ENCODE measurements around the gene OTOL1. TPM values are rescaled to one million over a fixed set of nuclear protein-coding genes. Genes with fewer than 3 reads are reported as not detected.

Gene OTOL1
- total and polyA plus RNA-seq, 10 of the 15 experiments (the other 5 are each of a cell fraction or from before 2014, with no cell fraction given): not detected

DNA sequence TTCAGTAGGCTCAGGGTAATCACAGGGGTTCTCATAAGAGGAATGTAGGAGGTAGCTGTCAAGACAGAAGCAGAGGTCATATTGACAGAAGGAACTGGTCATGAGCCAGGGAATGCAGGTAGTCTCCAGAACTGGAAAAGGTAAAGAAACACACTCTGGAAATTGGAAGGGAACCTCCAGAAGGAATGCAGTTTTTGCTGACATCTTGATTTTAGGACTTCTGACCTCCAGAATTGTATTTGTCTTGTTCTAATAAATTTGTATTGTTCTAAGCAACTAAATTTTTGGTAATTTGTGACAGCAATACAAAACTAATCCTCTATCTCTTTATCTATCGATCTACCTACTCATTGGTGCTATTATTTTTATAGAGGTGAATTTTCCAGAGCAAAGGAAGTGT is 49.2 kb downstream of the OTOL1 start (continued):
- TF ChIP-seq, protein P1, sequence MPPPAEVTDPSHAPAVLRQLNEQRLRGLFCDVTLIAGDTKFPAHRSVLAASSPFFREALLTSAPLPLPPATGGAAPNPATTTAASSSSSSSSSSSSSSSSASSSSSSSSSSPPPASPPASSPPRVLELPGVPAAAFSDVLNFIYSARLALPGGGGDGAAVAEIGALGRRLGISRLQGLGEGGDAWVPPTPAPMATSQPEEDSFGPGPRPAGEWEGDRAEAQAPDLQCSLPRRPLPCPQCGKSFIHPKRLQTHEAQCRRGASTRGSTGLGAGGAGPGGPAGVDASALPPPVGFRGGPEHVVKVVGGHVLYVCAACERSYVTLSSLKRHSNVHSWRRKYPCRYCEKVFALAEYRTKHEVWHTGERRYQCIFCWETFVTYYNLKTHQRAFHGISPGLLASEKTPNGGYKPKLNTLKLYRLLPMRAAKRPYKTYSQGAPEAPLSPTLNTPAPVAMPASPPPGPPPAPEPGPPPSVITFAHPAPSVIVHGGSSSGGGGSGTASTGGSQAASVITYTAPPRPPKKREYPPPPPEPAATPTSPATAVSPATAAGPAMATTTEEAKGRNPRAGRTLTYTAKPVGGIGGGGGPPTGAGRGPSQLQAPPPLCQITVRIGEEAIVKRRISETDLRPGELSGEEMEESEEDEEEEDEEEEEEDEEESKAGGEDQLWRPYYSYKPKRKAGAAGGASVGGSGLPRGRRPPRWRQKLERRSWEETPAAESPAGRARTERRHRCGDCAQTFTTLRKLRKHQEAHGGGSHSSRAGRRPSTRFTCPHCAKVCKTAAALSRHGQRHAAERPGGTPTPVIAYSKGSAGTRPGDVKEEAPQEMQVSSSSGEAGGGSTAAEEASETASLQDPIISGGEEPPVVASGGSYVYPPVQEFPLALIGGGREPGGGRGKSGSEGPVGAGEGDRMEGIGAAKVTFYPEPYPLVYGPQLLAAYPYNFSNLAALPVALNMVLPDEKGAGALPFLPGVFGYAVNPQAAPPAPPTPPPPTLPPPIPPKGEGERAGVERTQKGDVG (CRISPR knock-in tag; IDR thresholded peaks at IDR 0.05): no peak
- TF ChIP-seq IKZF1 (conservative IDR thresholded peaks at IDR 0.05) (no peak), POU2F2 (IDR thresholded peaks at IDR 0.05; ENCODE audit: borderline replicate concordance, low read depth, low read length) (no peak), BCL11A (IDR thresholded peaks at IDR 0.05; ENCODE audit: low read depth, low read length) (no peak), LARP7 (IDR thresholded peaks at IDR 0.05) (no peak)
- TF ChIP-seq, protein P2, sequence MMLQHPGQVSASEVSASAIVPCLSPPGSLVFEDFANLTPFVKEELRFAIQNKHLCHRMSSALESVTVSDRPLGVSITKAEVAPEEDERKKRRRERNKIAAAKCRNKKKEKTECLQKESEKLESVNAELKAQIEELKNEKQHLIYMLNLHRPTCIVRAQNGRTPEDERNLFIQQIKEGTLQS (IDR thresholded peaks at IDR 0.05; ENCODE audit: borderline replicate concordance, extremely low read depth, low read depth, low read length): no peak

DNA sequence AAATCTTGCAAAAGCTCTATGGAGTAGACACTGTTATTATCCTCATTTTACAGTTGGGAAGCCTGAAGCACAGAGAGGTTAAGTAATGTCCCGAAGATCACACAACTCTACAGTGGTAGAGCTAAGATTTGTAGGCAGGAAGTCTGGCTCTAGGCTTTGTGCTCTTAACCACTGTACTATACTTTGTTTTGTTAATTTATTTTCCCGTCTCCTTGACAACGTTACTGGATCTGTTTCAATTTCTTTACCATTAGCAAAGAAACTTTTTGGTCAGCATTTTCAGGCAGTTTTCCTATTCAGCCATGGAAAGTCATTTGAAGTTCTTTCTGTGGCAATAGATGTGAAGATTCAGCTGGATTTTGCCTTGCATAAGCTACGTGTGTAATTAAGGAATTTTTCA is 51.7 kb downstream of the OTOL1 start:
- no peaks in the 10 kb centered on the region for H4K20me1 ChIP-seq (ENCODE audit: control insufficient read depth, insufficient read depth)
- no peak overlapping the region for H3K4me3 ChIP-seq
- intact Hi-C loops (cut with micrococcal nuclease; ENCODE audit: unreplicated experiment) (no loop called here), in situ Hi-C loops (cut with MboI) (no loop called here)
- H3K79me2 ChIP-seq (ENCODE audit: control insufficient read depth, insufficient read depth, low read length): no peaks in the 10 kb centered on the region
- no peak for TF ChIP-seq E2F8 (IDR thresholded peaks at IDR 0.05; ENCODE audit: low read depth, partially characterized antibody)
- no peak for TF ChIP-seq CEBPZ (IDR thresholded peaks at IDR 0.05; ENCODE audit: low read depth, low read length)
- TF ChIP-seq SPI1 (IDR thresholded peaks at IDR 0.05; ENCODE audit: borderline replicate concordance, insufficient read depth, low read depth, low read length): no peak
- TF ChIP-seq CHD1 (IDR thresholded peaks at IDR 0.05; ENCODE audit: low read depth, low read length): no peak
- no peak for TF ChIP-seq ZNF384 (IDR thresholded peaks at IDR 0.05; ENCODE audit: borderline replicate concordance, low read depth, low read length)
- no peak for TF ChIP-seq PAX8 (IDR thresholded peaks at IDR 0.05)
- H3K36me3 ChIP-seq (ENCODE audit: control insufficient read depth in 2 of 2, insufficient read depth in 2 of 2, low read length in 1 of 2): no peaks in the 10 kb centered on the region
- ChIA-PET SMC1A (ENCODE audit: uncharacterized antibody, unreplicated experiment) (interaction anchor here (0.7 to 1.4 kb wide), 3 partner anchors 11 to 144 kb away, joined by 3 to 4 read pairs (median 4); no protein-coding TSS in a partner anchor), RAD21 (ENCODE audit: unreplicated experiment) (interaction anchor here (0.5 to 0.6 kb wide), 3 partner anchors 64 to 122 kb away, joined by 3 to 4 read pairs (median 3); no protein-coding TSS in a partner anchor), CTCF (interaction anchor here (0.9 to 1.3 kb wide), 4 partner anchors 9 to 143 kb away, joined by 3 read pairs; no protein-coding TSS in a partner anchor), POLR2A (no interaction called here)
- no peak overlapping the region for H2AFZ ChIP-seq (ENCODE audit: control insufficient read depth, low read depth, low read length)
- H3K9me3 ChIP-seq (replicated peaks; ENCODE audit: control insufficient read depth, insufficient read depth, low read length): no peaks in the 10 kb centered on the region
- ATAC-seq (peak; percentile 84), DNase-seq (ENCODE audit: low read depth, low spot score) (no peak), FAIRE-seq (no peak)
- no TSS peak for BruUV-seq (replicated peaks)
- H3K9ac ChIP-seq (ENCODE audit: control insufficient read depth, insufficient read depth, low read length): no peak overlapping the region
- no peaks in the 10 kb centered on the region for H3K4me1 ChIP-seq (ENCODE audit: control insufficient read depth, insufficient read depth, low read length)
- 23% methylated on average over 4 of the region's 4 CpGs for WGBS (ENCODE audit: insufficient coverage, insufficient replicate concordance, low lambda C conversion rate, missing lambda C conversion rate)
- no peaks in the 10 kb centered on the region for H3K27me3 ChIP-seq (replicated peaks in 1 of 2; ENCODE audit: control insufficient read depth in 2 of 2, insufficient read depth in 2 of 2, low read length in 1 of 2)
- no peak overlapping the region for H3K27ac ChIP-seq (ENCODE audit: control insufficient read depth, insufficient read depth)
- no peak overlapping the region for H3K4me2 ChIP-seq (ENCODE audit: control insufficient read depth, insufficient read depth)

Measured in GM12878 (cell line).